NB4 (cell line): ENCODE data around the gene BACH1.
A peak's percentile ranks its signal among the peaks of the same experiment; 100 is the strongest.

Source experiments
- DNase-seq: peaks from one replicate; pipeline ENCODE4 v3.0.0; 2010; ENCODE audit warnings: low read depth
- H3K4me3 ChIP-seq: one replicate; pipeline ENCODE4 v1.5.1; 2011; ENCODE audit warnings: mild to moderate bottlenecking, low read depth, low read length, moderate library complexity
- CTCF ChIP-seq: IDR thresholded peaks from one replicate; pipeline ENCODE4 v1.5.1; 2012; ENCODE audit warnings: low read depth, low read length
- MYC ChIP-seq: IDR thresholded peaks from 2 replicates; pipeline ENCODE4 v1.6.1; 2011; ENCODE audit warnings: low read depth, low read length
- POLR2A ChIP-seq: IDR thresholded peaks from 2 replicates; pipeline ENCODE4 v1.6.1; 2011; ENCODE audit warnings: mild to moderate bottlenecking; ENCODE audit not compliant: insufficient read length; ENCODE audit errors: extremely low read depth
- TF ChIP-seq, protein P1 (sequence below): IDR thresholded peaks from 2 replicates; pipeline ENCODE4 v1.6.1; 2011; ENCODE audit warnings: low read depth, low read length

The BACH1 gene

DNA sequence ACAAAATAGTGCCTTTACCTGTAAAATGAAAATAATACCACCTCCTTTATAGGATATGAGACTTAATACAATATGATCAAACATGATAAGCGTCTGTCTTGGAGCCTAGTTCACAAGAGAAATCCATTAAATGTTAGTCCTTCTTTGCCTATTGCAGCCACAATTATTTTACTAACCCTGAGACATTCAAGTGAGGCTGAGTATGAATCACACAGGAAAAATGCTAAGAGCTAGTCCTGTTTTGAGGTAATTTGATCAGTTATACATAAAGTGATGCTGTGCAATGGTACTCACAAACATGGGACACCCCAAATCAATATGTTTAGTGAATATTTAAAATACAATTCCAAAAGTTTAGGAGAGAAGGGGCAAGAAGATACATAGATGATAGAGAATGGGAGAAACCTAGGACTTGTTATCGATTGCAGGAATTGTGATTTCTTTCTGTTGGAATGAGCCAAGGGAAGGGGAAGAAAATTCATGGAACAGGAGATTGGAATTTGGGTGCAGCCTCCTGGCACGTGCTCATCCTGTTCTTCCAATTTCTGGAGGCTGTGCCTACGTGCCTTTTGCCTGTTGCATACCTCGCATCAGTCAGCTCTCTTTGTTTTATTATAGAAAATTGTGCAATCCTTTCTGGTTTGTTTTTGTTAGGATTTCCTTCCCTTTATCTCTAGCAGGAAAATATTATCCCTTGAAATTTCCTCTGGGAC, 39.9 kb upstream of the BACH1 start:
- no peak for DNase-seq
- H3K4me3 ChIP-seq = no peak overlapping the region
- TF ChIP-seq MYC (no peak), CTCF (no peak), POLR2A (no peak)
- TF ChIP-seq, protein P1, sequence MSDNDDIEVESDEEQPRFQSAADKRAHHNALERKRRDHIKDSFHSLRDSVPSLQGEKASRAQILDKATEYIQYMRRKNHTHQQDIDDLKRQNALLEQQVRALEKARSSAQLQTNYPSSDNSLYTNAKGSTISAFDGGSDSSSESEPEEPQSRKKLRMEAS = no peak

GRCh38 chr21:29260461-29260860, 38.3 kb upstream of the BACH1 start:
- TF ChIP-seq, protein P1 = no peak
- no peak for TF ChIP-seq POLR2A
- no peak for DNase-seq
- H3K4me3 ChIP-seq = no peak overlapping the region

DNA sequence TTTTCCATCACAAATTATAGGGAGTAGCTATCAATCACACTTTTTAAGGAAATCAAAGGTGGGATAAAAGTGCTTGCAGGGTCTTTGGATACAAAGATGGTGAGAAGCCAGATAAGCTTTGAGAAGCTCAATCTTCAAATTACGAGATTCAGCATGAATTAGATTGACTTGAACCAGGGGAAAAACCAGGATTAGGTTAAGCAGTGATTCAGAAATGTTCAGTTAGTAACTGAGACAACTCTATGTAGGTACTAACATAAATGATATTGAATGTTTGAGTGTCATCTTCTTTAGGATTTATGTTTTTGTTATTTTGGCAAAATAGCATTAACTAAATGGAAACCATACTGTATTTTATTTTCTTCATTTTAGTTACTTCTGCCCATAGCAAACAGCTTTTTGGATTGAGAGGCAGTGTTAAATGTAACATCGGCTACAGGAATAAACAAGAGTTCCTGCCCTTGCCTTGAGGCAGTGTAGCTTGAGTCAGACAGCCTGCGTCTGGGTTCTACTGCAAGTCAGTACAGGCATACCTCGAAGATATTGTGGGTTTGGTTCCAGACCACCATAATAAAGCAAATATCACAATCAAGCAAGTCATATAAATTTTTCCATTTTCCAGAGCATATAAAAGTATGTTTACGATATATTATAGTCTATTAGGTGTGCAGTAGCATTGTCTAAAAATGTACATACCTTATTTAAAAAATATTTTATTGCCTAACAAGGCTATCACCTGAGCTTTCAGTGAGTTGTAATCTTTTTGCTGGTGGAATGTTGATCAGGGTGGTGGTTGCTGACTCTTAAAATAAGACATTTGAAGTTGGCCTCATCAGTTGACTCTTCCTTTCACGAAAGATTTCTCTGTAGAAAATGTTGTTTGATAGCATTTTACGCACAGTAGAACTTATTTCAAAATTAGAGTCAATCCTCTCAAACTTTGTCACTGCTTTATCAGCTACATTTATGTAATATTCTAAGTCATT, 36.9 kb upstream of the BACH1 start:
- no peak overlapping the region for H3K4me3 ChIP-seq

GRCh38 chr21:29264721-29265120, 34.0 kb upstream of the BACH1 start:
- TF ChIP-seq CTCF = no peak
- TF ChIP-seq POLR2A = no peak
- TF ChIP-seq, protein P1 = no peak
- TF ChIP-seq MYC = no peak
- no peak overlapping the region for H3K4me3 ChIP-seq
- no peak for DNase-seq

More for the DNA sequence above, 36.9 kb upstream of the BACH1 start:
- TF ChIP-seq CTCF = no peak
- TF ChIP-seq, protein P1 = no peak
- TF ChIP-seq MYC = no peak
- no peak for TF ChIP-seq POLR2A
- no peak for DNase-seq

GRCh38 chr21:29265690-29266479, 32.8 kb upstream of the BACH1 start:
- TF ChIP-seq MYC (no peak), POLR2A (no peak), CTCF (no peak)
- TF ChIP-seq, protein P1 = no peak
- H3K4me3 ChIP-seq = no peak overlapping the region
- peak; percentile 55 for DNase-seq
